ENCODE measurements around the gene ALG12.

ALG12 gene

DNA sequence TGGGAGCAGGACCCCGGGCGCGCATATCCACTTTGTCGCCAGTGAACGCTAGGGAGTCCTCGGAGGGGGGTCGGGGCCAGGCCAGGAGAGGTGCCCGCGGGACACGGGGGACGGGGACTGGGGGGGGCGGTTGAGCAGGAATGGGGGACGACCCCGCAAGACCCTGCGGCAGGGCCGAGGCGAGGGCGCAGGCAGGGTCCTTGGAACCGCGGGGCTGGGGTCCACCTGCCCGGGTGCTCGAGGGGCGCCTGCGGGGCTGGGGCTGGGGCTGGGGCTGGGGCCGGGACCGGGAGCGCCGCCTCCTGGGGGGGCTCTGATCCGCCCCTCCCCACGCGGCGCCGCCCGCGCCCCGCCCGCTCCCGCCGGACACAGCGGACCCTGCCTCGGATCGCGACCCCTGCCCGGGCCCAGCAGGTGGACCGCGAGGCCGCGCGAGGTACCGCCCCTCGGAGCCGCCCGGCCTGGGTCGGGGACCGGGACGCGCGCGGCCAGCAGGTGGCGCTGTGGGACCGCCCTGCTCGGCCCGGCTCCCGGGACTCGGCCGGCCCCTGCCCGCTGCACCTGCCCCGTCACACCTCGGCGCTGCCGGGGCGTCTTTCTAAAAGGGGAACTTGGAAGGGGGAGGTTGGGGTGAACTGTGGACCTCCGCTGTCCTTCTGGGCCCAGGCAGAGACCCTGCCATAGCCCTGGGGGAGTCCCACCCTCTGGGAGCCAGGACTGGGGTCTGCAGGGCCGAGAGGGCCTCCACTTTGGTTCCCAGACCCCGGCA is 11.2 kb upstream of the ALG12 start:
- peak; percentile 79 for DNase-seq

DNA sequence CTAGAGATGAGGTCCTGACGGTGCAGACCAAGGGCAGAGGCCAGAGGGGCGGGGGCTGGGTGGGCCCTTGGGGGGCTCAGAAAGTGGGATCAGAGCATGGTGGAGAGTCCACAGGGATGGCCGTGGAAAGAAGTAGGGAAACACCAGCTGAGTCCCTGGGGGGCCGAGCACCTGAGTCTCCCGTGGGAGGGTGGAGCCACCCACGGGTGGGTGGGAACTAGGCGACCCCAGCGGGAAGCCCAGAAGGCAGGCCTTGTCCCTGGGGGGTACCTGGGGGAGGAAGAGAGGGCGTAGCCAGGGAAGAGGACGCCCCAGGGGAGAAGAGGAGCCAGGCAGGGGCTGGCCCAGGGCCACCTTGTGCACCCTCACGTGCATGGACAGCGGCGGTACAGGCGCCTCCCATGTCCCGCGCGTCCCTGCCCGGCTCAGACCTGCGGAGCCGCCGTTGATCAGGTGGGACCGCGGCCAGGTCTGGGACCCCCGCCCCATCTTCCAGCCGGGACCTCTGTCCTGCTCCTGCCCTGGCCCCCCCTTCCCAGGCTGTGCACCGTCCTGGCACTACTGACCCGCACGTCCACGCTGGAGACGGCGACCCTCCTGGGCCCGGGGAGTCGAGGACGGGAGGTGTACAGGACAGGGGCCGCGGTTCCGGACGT is 10.4 kb upstream of the ALG12 start:
- no peak for DNase-seq

DNA sequence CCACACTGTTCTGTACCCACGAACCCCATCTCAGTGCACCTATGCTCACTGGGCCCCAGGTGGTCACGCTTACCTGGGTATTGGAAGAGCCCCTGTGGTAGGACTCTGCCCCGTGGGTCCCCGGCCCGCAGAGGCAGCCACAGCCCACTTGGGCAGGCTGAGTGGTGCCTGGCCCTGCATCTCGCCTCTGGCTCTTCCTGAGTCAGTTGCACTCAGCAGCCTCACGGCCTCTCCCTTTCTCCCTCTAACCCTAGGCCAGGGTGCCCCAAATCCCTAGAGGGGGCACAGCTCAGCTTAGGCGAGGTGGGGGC is 9.9 kb upstream of the ALG12 start:
- no peak for DNase-seq

DNA sequence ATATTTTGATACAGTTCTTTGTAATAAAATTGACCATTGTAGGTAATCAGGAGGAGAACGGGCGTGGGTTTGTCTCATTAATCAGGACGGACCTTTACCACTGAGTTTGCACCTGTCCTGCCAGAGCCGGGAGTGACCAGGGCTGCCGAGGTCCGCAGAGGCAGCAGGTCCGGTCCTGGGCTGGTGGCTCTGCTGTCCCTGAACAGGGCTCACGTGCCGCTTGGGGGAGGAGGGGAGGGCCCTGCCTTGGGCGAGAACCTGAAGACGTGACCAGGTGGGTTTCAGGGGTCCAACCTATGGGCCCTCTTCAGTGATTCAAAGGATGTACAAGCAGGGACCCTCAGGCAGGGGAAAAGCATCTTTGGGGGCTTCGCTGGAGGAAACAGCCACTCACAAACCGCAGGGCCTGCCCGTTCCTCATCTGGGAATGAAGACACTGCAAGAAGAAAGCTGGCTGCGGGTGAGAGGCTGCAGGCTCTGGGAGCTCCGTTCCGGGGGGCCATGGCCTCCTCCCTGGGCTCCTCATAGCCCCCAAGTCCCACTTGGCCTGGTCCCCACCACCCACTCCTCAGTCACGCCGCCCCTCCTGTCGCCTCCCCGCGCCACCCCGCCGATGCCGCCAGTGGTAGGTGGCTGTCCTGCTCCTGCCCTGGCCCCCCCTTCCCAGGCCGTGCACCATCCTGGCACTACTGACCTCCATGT is 9.4 kb upstream of the ALG12 start:
- no peak for DNase-seq

DNA sequence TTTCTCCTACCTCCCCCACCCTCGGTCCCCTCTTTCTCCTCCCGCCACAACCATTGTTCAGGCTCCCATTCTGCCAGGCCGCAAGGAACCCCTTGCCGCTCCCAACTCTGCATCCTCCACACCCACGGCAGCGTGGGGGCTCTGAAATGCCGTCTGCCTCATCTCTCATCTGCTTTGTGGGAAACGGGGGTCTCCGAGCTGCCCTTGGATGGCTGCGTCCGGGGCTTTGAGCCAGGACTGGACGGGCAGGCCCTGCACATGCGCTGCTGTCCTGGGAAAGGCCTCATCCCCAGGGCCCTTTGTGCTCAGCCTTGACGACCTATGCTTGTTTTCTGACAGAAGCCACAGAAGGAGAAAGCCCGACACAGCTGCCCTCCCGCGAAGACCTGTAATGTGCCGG is 8.7 kb upstream of the ALG12 start:
- DNase-seq, result no peak

DNA sequence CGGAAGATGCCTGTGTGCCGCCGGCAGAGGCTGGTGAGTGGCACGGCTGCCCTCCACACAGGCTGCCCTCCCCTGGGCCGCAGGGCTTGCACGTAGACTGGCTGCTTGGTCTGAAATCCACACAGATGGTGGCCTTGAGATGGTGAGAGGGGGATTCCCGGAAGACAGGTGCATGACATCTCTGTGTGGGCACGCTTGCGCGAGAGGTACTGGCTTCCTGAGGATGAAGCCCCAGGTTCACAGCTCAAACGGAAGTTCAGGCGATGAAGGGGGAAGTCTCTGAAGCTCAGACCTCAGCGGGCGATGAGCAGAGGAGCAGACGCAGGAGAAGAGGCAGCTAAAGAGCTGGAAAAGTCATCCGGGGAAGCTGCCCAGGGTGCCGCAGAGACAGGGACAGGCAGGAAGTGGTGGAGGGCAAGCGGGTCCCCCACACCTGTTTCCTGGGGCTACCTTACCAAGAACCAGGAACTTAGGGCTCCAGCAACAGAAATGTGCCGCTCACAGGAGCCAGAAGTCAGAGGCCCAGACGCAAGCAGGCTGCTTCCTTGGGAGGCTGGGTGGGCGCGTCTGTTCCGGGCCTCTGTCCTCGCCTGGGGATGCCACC is 7.4 kb upstream of the ALG12 start:
- DNase-seq, result peak; percentile 89

DNA sequence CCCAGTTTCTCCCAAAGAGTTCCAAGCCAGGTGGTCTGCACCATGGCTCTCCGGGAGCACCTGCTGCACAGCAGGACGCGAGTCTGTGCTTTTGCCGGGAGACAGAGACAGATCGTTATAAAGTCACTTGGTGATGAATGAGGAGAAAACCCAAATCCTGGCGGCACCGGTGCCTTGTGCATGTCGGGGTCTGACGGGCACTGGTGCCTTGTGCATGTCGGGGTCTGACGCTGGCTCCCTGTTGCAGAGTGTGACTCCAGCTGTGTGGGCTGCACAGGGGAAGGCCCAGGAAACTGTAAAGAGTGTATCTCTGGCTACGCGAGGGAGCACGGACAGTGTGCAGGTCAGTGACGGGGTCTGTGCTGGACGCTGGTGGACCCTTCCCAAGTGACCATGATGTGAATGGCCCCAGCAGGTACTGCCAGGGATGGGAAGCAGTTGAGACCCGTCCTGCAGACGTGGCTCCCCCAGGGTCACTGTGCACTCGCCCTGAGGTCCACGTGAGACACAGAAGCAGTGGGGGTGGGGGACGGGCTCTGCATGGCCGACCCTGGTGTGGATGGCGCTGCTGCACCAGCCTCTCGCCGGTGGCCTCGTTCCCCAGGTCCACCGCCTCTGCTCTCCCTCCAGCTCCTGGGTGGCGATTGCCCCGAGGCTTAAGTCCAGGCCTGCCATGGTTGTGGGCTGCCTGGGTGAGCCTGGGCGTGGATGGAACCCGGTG is 6.0 kb upstream of the ALG12 start:
- no peak for DNase-seq

DNA sequence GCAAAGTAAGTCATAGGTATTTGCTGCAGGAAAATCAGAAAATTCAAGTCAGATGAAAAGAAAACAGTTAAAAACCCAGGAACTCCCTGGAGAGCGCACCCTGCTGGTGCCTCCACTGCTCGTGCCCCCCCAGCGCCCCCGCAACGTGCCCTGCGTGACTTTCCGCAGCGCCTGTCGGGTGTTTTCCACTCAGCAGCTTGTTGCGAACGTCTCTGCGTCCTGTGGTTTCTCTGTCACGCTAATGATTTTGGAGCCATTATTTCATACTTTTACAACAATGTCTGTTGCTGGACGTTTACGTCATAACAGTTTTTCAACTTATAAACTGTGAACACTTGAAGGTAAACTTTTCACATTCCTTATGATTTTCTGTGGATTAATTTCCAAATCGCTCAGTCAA is 5.2 kb upstream of the ALG12 start:
- DNase-seq, result peak; percentile 45

DNA sequence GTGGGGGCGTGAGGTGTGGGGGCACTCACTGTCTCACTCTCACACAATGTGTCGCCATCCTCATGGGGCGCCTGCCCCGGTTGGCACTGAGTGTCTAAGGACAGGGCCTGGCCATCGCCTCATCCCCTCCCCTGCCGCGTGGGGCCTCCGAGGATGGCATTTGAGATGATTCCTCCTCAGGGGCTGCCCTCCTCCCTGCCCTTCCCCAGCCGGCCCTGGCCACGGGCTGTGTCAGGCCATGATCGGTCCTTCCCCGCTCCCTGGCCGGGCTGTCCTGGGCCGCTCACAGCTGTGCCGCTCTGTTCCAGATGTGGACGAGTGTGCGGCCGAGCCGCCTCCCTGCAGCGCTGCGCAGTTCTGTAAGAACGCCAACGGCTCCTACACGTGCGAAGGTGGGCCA is 4.7 kb upstream of the ALG12 start:
- no peak for DNase-seq

DNA sequence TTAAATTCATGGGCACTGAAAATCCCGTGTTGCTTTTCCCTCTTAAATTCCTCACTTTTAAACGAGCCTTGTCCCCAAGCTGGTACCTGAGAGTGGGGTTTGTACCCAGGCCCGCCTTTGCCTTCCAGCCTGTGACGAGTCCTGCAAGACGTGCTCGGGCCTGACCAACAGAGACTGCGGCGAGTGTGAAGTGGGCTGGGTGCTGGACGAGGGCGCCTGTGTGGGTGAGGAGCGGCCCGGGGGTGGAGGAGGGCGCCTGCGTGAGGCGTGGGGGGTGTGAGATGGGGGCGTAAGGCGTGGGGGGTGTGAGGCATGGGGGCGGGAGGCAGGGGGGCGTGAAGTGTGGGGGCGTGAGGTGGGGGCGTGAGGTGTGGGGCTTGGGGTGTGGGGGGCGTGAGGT is 4.2 kb upstream of the ALG12 start:
- no peak for DNase-seq

DNA sequence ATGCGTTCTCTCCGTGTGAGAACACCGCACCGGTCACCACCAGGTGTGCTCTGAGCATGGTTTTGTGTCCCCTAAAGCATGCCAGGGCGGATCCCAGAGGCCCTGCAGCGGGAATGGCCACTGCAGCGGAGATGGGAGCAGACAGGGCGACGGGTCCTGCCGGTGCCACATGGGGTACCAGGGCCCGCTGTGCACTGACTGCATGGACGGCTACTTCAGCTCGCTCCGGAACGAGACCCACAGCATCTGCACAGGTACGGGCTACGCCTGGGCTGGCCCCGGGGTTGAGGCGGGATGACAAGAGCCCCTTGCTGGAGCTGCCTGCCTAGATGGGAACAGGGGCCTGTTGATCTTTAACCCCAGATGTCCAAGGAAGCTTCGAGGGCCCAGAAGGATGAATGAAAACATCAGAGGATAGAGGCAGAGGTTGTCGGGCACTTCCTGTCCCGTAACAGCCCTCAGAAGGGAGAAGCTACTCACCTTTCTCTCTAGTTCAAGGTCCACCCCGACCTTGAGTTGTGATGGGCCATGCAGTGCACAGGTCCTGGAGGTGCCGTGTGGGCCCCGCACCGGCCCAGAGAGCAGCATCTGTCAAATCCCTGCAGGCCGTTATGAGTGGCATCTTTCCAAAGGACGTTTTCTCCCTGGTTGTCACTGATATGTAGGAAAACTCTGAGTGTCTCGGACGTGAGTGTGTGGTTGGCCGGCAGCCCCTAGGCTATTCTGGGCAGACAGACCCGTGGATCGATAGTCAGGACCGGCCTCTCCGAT is 3.5 kb upstream of the ALG12 start:
- DNase-seq, result no peak

DNA sequence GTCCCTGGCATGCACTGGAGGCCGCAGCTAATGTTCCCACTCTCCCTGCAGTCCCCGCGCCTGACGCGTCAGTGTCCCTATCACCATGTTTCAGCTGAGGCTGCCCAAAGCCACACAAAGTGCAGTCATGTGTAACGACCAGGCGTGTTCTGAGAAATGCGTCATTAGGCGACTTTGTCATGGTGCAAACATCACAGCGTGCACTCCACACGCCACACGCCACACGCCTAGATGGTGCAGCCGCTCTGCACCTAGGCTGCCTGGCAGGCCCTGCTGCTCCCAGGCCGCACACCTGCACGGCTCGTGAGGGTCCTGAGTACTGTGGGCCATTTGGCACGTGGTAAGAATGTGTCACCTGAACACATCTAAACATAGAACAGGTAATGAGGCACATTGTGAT is 2.6 kb upstream of the ALG12 start:
- no peak for DNase-seq

DNA sequence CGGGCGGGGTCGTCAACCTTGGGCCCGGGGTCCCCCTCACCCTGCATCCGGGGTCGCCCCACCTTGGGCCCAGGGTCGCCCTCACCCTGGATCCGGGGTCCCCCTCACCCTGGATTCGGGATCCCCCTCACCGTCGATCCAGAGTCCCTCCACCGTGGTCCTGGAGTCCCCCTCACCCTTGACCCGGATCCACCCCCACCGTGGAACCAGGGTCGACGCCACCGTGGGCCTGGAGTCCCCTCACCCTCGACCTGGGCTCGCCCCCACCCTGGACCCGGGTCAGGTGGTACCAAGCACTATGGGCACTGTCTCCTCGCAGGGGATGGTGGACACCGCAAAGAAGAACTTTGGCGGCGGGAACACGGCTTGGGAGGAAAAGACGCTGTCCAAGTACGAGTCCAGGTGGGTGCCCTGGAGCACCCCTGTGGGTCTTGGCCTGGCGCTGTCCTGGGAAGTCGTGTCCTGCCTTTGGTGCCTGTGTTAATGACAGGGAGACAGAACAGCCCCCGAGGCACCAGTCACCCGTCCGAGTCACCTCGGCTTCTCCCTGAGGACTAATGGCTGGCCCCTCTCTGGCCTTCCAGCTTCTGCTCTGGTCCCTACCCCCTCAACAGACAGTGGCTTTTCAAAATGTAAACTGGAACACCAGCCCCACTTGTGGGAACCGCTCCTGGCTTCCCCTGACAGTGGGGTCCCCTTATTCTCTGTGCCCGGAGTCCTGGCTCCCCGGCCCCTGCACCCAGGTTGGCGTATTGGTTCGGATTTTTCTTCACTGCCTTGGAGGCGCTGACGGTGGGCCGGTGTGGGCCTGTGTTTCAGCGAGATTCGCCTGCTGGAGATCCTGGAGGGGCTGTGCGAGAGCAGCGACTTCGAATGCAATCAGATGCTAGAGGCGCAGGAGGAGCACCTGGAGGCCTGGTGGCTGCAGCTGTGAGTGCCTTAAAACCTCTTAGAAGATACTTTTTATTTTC is 958 bp upstream of the ALG12 start:
- no peak for DNase-seq

DNA sequence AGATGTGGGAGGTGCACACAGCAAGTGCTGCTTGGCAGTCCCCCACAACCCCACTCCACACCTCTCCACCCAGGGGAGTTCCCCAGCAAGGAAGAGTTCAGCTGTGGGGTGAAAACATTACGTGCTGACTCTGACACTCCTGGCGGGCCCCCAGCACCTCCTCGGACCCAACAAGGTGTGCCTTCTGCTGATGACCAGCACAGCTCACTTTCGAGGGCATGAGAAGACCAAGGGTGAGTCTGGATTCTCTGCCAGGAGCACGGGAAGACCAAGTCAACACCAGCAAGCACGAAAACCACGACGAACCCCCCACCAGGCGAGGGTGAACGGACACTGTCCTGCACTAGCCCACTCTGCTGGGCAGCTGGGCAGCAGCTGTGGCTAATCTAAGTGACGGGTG is 1.4 kb downstream of the ALG12 start:
- DNase-seq, result no peak

DNA sequence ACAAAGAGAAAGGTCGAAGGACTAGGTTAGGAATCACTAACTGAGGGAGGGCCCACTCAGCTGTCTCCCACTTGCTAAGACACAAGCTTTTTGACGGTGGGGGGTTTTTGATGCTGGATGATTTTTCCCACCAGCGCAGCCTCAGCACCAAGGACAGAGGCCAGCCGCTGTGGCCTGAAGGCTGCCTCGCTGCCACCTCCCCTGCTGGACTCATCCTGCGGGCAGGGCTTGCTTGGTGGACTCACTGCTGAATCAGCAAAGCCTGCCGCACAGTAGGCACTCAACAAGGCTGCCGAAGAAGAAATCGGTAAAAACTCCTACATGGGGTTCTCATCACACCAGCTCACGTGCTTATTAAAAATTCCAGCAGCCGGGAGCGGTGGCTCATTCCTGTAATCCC is 2.6 kb downstream of the ALG12 start:
- no peak for DNase-seq

DNA sequence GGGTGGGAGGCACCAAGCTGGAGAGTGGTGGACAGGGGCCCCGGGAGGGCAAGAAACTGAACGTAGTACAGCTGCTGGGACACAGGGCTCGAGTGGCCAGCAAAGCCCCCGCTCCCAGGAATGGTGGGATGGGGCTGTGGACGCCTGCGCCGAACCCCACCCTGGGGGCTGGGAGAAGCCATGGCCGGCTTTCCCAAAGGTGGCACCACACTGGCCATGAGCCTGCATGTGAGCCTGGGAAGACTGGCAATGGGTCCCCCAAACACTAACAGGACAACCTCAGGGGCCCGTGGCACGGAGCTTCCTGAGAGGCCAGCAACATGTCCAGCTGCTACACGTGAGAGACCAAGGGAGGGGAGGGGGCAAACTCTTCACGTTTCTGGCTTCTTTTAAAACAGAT is 4.0 kb downstream of the ALG12 start:
- no peak for DNase-seq

DNA sequence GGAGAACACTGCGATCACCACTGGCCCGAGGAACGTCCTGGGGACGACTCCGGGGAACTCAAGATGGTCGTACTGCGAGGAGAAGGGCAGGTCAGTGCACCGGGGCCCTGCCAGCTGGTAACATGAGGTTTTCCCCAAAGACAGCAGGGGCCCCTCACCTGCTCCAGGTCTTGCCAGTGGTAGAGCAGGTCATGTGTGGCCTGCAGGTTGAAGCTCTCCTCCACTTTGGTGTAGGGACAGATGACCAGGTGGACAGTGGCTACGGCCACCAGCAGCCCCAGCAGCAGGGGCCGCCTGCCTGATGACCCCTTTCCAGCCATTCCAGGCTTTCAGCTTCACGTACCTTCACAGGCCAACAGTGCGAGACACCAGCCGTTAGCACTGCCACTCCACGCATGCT is 4.8 kb downstream of the ALG12 start:
- no peak for DNase-seq

DNA sequence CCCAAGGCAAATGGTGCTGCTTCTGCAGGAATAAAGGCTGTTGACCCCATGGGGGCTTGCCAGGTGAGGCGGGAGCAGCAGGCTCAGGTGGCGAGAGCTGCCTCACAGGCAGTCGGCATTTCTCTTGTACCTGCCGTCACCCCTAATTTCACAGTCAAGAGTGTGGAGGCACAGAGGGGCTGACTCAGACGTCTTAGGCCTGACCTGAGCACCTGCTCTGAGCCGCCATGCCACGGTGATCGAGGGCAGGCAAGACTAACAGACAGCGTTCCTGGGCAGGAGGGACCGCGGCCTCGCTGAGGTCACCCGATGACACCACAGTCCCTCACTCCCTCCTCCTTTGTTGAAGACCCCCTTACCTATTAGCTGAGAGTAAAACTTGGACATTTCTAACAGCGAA is 5.2 kb downstream of the ALG12 start:
- DNase-seq, result no peak

DNA sequence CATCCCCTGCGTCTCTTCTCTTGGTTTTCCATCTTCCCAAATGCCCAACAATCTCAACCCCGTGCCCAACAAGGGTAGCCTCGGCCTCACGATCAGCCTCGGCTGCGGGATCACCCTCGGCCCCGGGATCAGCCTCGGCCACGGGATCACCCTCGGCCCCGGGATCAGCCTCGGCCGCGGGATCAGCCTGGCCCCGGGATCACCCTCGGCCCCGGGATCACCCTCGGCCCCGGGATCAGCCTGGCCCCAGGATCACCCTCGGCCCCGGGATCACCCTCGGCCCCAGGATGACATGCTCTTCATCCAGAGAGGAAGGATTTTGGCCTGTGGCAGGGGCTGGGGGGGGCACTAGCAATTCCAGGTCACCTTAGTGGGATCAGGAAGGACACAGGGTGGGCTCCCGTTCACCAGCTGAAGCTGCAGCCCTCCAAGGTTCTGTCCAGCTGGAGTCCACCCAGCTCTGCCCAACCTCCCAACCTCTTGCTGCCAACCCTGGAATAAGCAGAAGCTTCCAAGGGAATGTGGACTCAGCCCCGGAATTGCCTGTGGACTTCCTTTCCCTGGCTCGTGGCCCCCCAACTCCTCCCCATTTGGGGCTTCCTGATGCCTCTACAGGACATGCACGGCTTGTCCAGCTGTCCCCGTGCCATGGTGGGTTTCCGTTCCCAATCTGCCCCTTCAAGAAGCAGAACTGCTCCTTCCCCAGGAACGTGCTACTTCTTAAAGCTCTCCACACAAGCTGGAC is 6.2 kb downstream of the ALG12 start:
- no peak for DNase-seq
